HG03575 (cell line): ENCODE data around the gene TBXA2R.
"Not testable (repeated sequence)": the region's sequence is repeated elsewhere in the genome, so short reads cannot be mapped to it uniquely, and the experiment has no call there.

Experiments used
- ATAC-seq: cut with Tn5 transposase; IDR thresholded peaks from one replicate; pipeline ENCODE4 v1.9.1; 2021; ENCODE audit not compliant: unreplicated experiment, insufficient number of reproducible peaks, low FRiP score; ENCODE audit errors: extremely low read depth

Gene TBXA2R

GRCh38 chr19:3642296-3642695 is 35.6 kb upstream of the TBXA2R start:
- ATAC-seq = no peak

GRCh38 chr19:3641515-3642269 is 35.0 kb upstream of the TBXA2R start:
- no peak for ATAC-seq

GRCh38 chr19:3639479-3639878 is 32.8 kb upstream of the TBXA2R start:
- no peak for ATAC-seq

DNA sequence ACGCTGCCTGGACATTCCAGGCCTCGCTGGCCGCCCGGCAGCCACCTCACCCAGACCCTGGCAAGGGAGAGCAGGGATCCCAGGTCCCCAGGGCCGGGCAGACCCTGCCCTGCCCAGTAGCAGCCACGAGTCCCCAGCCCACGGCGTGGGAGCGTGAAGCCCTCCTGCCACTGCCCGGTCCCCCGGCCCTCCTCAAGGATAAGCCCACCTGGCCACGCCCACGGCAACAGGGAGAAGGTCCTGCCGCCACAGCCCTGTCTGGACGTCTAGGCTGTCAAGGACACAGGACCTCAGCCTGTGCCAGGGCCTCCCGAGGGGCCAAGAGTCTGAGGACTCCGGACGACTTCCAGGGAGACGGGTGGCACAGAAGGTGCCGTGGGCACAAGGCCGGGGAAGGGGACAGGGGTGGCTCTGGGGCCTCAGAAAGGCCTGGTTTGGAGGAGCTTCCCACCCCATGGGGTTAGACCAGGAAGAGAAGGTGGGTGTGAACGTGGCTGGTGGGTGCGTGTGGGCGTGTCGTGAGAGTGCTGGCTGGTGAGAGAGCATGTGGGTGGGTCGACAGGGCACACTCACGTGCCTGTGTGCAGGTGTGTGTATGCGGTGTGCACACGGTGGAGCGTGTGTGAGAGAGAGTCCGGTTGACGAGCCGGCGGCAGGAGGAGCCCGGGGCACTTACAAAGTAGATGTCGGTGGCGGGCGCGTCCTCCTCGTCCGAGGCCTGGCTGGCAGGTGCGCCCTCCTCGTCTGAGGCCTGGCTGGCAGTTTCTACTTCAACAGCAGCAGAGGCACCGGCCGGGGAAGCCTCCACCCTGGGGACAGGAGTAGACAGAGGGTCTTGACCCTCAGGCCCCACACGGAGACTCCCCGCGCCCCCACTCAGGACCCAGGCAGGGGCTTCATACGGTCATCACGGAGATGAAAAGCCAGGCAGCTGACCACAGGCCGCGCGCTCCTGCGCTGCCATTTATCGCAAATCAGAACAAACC is 31.8 kb upstream of the TBXA2R start:
- no peak for ATAC-seq

- no peak for ATAC-seq
Measured at GRCh38 chr19:3637621-3638020, 30.9 kb upstream of the TBXA2R start.

- ATAC-seq = no peak
Measured at GRCh38 chr19:3636962-3637361, 30.3 kb upstream of the TBXA2R start.

- ATAC-seq = no peak
Measured at GRCh38 chr19:3636506-3636905, 29.8 kb upstream of the TBXA2R start.

DNA sequence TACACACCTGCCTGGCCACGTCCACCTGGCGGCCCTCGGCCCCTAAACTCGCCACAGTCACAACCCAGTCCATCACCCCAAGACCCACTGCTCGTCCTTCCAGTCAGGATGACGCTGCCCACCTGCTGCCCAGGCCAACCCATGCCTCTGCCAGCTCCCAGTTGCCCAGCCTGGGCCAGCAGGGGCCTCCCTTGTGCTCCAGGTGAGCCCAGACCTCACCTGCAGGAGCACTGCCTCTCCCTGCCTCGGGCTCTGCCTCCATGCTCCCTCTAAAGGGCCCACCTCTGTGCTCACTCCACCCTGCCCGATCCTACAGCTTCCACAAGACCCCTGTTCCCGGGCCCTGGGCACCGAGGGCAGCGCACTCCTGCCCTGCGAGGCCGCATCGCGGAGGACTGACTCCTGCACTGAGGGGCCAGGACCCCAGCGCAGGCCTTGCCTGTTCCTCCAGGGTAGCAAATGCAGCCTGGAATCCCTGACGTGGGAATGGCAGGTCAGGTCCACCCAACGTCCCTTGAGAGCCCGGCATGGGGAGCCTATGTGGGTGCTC is 27.9 kb upstream of the TBXA2R start:
- no peak for ATAC-seq

GRCh38 chr19:3633559-3633988 is 26.9 kb upstream of the TBXA2R start:
- no peak for ATAC-seq

DNA sequence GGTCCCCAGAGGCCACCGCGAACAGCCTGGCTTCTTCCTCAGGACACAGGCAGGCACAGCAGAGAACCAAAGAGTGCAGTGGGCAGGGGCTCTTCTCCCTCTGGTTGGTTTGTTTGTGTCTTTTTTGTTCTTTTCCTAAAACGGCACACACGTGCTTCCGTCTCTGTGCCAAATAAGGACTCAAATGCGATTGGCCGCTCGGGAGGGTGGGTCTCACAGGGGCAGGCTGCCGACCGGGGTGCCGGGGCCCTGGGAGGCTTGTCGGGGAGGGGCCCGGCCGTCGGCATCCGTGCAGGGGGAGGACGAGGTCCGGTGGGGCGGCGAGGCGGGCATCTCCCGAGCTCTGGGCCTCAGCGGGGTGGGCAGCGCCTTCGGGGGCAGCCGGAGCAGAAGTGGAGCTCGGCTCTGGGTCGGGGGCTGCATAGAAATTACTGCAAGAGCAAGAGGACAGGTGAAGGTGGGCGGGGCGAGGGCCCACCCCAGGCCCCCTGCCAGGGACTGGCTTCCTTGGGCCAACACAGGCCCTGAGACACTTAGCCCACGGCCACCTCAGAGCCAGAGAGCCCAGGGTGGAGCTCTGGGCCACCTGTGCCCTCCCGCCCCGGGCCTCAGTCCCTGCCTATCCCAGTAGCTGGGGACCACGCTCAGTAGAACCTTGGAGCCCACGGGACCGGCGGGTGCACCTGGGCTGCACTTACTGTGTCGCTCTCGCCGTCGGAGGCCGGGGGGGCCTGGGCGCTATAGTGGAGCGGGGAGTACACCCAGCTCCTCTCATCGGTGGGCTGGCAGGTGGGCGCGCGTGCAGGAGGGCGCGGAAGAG is 26.3 kb upstream of the TBXA2R start:
- no peak for ATAC-seq

DNA sequence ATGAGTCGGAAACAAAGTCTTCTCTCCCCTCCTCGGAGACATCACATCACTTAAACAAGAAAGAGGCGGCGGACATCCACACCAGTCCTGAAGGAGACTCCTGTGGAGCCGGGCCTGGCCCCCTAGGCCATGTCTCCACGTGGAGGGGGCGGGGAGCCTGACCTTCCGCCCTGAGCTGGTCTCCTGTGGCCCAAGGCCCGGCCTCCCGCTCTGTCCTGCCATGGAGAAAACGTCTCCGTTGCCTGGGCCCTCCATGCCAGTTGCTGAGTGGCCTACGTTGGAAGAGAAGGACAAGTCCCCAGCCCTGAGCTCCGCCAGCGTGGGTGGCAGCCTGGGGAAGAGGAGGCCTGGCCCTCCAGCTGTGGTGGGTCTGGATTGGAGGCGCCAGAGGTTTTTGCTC is 25.4 kb upstream of the TBXA2R start:
- no peak for ATAC-seq

DNA sequence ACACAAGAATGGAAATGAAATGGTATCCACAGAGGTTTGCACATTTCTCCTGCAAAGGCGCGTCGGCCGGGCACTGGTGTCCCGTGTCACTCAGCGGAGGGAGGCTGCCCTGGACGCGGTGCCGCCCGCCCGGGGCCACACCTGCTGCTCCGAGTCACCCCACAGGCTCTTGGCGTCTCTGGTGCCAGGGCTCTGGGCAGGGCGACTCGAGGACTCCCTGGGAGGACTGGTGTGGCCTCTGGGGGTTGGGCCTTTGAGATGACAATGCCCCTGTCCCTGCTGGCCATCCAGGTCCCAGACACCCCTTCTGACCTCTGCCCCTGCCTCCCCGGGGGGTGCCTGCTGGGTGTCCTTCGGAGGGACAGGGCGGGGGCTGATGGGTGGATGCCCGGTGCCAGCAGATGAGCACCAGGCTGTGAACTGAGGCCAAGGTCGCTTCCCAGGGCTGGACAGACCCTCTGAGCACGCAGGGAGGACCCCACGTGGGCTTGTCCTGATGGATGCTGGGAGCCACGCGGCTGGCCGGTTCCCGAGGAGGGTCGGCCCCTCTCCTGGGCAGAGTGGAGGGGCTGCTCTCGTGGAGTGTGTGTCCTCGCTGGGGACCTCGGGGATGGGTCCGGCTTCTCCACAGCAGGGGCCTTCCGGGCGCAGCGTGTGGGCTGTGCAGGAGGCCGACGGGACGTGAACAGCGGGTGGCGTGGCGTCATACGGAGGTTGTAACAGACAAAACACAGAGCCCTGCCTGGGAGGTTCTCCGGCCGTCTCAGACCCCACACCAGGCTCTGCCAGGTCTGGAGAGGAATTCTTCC is 24.6 kb upstream of the TBXA2R start:
- ATAC-seq = no peak

DNA sequence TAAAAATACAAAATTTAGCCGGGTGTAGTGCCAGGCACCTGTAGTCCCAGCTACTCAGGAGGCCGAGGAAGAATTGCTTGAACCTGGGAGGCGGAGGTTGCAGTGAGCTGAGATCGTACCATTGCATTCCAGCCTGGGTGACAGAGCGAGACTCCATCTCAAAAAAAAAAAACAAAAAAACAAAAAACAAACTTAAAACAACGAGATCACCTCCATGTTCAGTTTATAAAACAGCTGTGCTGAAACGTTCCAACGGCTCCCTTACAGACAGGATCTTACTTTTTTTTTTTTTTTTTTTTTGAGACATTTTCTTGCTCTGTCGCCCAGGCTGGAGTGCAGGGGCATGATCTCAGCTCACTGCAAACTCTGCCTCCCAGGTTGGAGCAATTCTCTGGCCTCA is 22.1 kb upstream of the TBXA2R start:
- not testable (repeated sequence) for ATAC-seq

- no peak for ATAC-seq
Measured at GRCh38 chr19:3627351-3627723, 20.7 kb upstream of the TBXA2R start.

- ATAC-seq = no peak
Measured at GRCh38 chr19:3626473-3627350, 20.0 kb upstream of the TBXA2R start, which contains the start of gene CACTIN. Gene CACTIN (minus strand): TSS chr19:3626790. CDS start chr19:3626762, 28 bp downstream.

GRCh38 chr19:3625996-3626472 is 19.4 kb upstream of the TBXA2R start:
- ATAC-seq = no peak

GRCh38 chr19:3623716-3624115 is 17.0 kb upstream of the TBXA2R start:
- no peak for ATAC-seq
